Prostate gland (tissue), 2 donors: ENCODE measurements around the gene ASB15.
"Not testable (repeated sequence)": the region's sequence is repeated elsewhere in the genome, so short reads cannot be mapped to it uniquely, and the experiment has no call there.

Experiments used
- CTCF ChIP-seq, 4 experiments: fragments of 200-600 bp in 2 of 4; fragments of 450-650 bp in 2 of 4; sonication (generic) in 2 of 4; IDR thresholded peaks; 1 replicate in 3 of 4; 2 replicates in 1 of 4; pipeline ENCODE4 v1.5.1; 2016 to 2019; ENCODE audit warnings: antibody characterized with exemption in 4 of 4, mild to moderate bottlenecking in 2 of 4, moderate library complexity in 2 of 4
- POLR2A ChIP-seq: fragments of 450-650 bp; IDR thresholded peaks from one replicate; pipeline ENCODE4 v1.6.1; 2016; ENCODE audit warnings: antibody characterized with exemption, mild to moderate bottlenecking
- POLR2AphosphoS5 ChIP-seq: sonication (generic); formaldehyde crosslinking; IDR thresholded peaks from one replicate; pipeline ENCODE4 v1.6.1; 2017; ENCODE audit warnings: antibody characterized with exemption

GRCh38 chr7:123552134-123552533 is 49.5 kb upstream of the ASB15 start:
- not testable (repeated sequence) for TF ChIP-seq CTCF (IDR thresholded peaks at IDR 0.05); POLR2A; POLR2AphosphoS5
